Measurements from ENCODE around the gene FBLN1. TPM values are rescaled to one million over a fixed set of nuclear protein-coding genes. Genes with fewer than 3 reads are reported as not detected.

FBLN1 gene
- total RNA-seq, 1 donor from 2014 or later = 271 TPM

GRCh38 chr22:45583504-45583903 lies 80.8 kb downstream of the FBLN1 start:
- Mint-ChIP-seq H3K9me3 (no peaks in the 10 kb centered on the region), H3K4me1 (ENCODE audit: unreplicated experiment) (peaks cover 20% of the 10 kb centered on the region), H3K4me3 (no peak overlapping the region), H3K27ac (no peak overlapping the region), H3K27me3 (peaks cover 5% of the 10 kb centered on the region), H3K36me3 (no peaks in the 10 kb centered on the region)
- no peak for DNase-seq (ENCODE audit: extremely low spot score, unreplicated experiment)
- TF ChIP-seq CTCF (conservative IDR thresholded peaks at IDR 0.05) = no peak

- no peak for TF ChIP-seq CTCF (conservative IDR thresholded peaks at IDR 0.05)
- Mint-ChIP-seq H3K27ac (no peak overlapping the region), H3K4me1 (ENCODE audit: unreplicated experiment) (peaks cover 20% of the 10 kb centered on the region), H3K9me3 (no peaks in the 10 kb centered on the region), H3K36me3 (no peaks in the 10 kb centered on the region), H3K27me3 (peaks cover 5% of the 10 kb centered on the region), H3K4me3 (no peak overlapping the region)
- DNase-seq (ENCODE audit: extremely low spot score, unreplicated experiment) = no peak
These were observed 81.5 kb downstream of the FBLN1 start for GRCh38 chr22:45584121-45584570.

- peaks cover 20% of the 10 kb centered on the region for H3K4me1 Mint-ChIP-seq (ENCODE audit: unreplicated experiment)
- H3K36me3 Mint-ChIP-seq = no peaks in the 10 kb centered on the region
- no peak for DNase-seq (ENCODE audit: extremely low spot score, unreplicated experiment)
- no peak overlapping the region for H3K4me3 Mint-ChIP-seq
- H3K9me3 Mint-ChIP-seq = no peaks in the 10 kb centered on the region
- peaks cover 5% of the 10 kb centered on the region for H3K27me3 Mint-ChIP-seq
- no peak overlapping the region for H3K27ac Mint-ChIP-seq
- TF ChIP-seq CTCF (conservative IDR thresholded peaks at IDR 0.05) = no peak
These were observed 82.1 kb downstream of the FBLN1 start for GRCh38 chr22:45584621-45585436.

DNA sequence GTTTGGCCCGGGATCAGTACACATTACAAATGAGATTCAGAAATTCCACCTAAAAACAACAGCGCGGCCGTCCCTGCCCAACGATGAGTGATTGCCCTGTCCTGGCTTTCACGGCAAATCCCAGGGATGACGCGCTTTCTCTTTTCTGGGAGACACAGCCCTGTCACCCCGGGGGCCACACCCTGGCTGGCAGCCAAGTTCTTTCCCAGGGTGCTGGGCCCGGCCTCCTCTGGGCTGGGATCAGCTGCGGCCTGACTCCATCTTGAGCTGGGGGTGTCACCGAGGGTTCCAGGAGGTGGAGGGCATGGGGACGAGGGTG lies 82.7 kb downstream of the FBLN1 start:
- Mint-ChIP-seq H3K4me3 (no peak overlapping the region), H3K36me3 (no peaks in the 10 kb centered on the region), H3K27me3 (peaks cover 5% of the 10 kb centered on the region), H3K27ac (no peak overlapping the region), H3K9me3 (no peaks in the 10 kb centered on the region), H3K4me1 (ENCODE audit: unreplicated experiment) (peaks cover 20% of the 10 kb centered on the region)
- no peak for TF ChIP-seq CTCF (conservative IDR thresholded peaks at IDR 0.05)
- DNase-seq (ENCODE audit: extremely low spot score, unreplicated experiment) = no peak

- peaks cover 17% of the 10 kb centered on the region for H3K4me1 Mint-ChIP-seq (ENCODE audit: unreplicated experiment)
- H3K27ac Mint-ChIP-seq = no peak overlapping the region
These were observed 83.4 kb downstream of the FBLN1 start for GRCh38 chr22:45585946-45586540.

More at GRCh38 chr22:45585946-45586540, 83.4 kb downstream of the FBLN1 start:
- Mint-ChIP-seq H3K9me3 (no peaks in the 10 kb centered on the region), H3K27me3 (peaks cover 5% of the 10 kb centered on the region), H3K4me3 (no peak overlapping the region), H3K36me3 (no peaks in the 10 kb centered on the region)
- no peak for DNase-seq (ENCODE audit: extremely low spot score, unreplicated experiment)
- no peak for TF ChIP-seq CTCF (conservative IDR thresholded peaks at IDR 0.05)

Measured in type B pancreatic cell (in vitro differentiated cells).